GM18858 (cell line): ENCODE data around the gene VPS13C.
A peak's percentile ranks its signal among the peaks of the same experiment; 100 is the strongest.
"Not testable (repeated sequence)": the region's sequence is repeated elsewhere in the genome, so short reads cannot be mapped to it uniquely, and the experiment has no call there.

ENCODE experiments used
- ATAC-seq: cut with Tn5 transposase; IDR thresholded peaks from one replicate; pipeline ENCODE4 v1.9.1; 2021; ENCODE audit not compliant: unreplicated experiment

VPS13C gene

GRCh38 chr15:62050115-62050514 lies 10.1 kb downstream of the VPS13C start:
- no peak for ATAC-seq

DNA sequence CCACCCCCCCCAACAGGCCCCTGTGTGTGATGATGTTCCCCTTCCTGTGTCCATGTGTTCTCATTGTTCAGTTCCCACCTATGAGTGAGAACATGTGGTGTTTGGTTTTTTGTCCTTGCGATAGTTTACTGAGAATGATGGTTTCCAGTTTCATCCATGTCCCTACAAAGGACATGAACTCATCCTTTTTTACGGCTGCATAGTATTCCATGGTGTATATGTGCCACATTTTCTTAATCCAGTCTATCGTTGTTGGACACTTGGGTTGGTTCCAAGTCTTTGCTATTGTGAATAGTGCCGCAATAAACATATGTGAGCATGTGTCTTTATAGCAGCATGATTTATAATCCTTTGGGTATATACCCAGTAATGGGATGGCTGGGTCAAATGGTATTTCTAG lies 12.0 kb downstream of the VPS13C start:
- ATAC-seq, result not testable (repeated sequence)

DNA sequence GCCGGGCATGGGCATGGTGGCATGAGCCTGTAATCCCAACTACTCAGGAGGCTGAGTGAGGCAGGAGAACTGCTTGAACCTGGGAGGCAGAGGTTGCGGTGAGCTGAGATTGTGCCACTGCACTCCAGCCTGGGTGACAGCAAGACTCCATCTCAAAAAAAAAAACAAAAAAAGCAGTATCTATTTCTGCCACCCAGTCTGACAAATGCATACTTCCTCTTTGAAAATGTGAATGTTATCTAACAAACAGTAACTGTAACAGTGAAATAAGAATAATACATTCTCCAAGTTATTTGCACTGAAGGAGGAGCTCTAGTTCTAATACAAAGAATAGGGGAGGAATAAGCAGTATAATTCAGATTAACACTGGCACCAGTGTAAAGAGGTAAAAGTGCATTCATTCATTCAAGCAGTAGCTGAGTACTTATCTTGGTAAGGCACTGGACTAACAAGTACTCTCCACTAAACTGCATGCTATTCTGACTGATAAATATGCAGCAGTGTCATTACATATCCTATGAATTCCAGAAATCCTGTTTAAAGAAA lies 12.9 kb downstream of the VPS13C start:
- ATAC-seq, result no peak

DNA sequence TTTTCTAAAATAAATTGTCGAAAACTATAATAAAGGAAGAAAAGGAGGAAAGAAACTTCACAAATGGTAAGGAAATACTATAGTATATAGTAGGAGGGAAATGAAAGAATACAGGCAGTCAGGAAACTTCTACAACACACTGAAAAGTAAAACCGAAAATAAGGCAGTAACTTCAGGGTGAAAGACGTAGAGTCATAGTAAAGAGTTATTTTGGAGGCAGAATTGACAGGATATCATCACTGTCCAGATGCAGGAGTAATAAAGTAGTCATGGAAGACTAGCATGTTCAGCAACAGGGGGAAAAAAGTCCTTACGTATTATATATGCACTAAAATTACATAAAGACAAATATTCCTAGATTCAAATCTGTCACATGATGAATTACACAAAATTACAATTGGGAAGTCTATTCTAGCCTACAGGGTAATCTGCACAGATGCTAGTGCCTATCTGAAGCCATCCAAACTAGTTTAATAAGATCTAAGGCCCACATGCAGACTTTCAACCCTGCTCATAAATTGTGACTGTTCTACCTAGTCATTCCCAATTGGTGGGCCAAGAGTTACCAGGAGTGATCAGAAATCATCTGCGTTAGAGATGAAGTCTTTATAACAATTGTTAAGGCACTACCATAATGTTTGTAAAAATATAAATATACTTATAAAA lies 14.0 kb downstream of the VPS13C start:
- peak; percentile 63 for ATAC-seq

GRCh38 chr15:62035256-62035924 lies 24.9 kb downstream of the VPS13C start:
- no peak for ATAC-seq

GRCh38 chr15:62027916-62028315 lies 32.3 kb downstream of the VPS13C start:
- no peak for ATAC-seq

DNA sequence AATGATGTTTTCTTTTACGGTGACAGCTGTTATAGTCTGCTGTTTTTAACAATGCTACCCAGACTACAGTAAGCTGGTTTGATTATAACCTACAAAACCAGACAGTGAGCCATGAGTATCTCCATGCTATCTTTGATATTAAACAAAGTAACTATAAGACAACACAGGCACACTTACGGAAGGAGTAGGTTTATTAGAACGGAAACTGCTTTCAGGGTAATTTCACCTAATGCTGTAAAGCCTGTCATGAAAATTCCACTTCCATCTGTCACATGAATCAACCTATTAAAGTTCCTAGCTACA lies 33.0 kb downstream of the VPS13C start:
- ATAC-seq, result no peak

DNA sequence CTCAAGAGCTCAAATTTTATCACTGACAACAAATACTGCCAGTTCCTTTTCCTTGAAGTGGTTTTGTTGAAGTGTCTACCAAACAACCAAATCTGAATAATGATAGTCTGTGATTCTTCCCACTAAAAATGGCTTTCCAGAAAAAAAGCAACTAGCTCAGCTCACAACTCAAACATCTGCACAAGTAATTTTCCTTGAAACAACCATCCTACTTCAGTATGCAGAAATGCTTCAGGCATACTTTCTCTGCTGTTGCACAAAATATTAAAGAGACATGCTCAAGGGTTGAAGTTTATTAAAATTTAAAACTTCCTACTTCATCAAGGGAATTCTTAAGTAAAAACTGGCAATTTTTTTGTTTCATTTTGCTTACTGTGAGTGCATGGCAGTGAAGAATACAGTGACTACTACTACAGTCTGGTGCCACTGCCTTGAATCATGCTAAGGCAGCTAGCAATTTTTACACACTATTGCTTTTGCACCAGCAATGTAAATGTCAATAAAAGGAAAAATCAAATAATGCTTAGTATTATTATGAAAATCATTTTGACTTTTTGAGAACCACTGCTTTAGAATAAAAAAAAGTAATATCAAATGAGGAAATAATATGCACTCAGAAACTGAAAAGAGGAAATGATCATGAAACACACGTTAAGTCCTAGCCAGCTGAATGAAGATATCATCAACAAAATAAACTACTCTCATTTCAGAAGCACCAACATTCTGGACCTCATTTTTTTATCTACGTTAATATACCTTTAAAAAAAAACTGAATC lies 33.6 kb downstream of the VPS13C start:
- ATAC-seq, result no peak

- ATAC-seq, result no peak
Observed at GRCh38 chr15:62021991-62022600, 38.2 kb downstream of the VPS13C start.

DNA sequence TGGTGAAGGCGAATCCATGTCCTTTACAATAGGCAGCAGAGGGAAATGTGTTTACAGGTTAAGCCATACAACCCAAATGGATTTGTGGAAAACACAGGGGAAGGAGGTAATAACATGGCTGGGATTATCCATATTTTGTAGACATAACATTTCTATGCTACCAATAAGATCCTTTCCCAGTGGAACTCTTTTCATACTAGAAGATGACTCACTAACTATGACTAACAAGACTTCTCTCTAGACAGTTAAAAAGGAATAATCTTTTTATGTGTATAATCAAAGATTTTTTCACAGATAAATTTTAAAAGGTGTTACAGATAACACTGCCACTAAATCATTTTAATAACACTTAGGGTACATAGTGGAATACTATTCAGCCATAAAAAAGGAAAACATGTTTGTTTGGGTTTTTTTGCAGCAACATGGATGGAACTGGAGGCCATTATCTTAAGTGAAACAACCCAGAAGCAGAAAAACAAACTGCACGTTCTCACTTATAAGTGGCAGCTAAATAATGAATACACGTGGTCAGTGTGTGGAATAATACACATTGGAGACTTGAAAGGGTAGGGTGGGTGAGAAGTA lies 39.6 kb downstream of the VPS13C start:
- no peak for ATAC-seq

GRCh38 chr15:62005354-62005753 lies 54.9 kb downstream of the VPS13C start:
- ATAC-seq, result not testable (repeated sequence)

- ATAC-seq, result no peak
Observed at GRCh38 chr15:61997786-61998185, 62.5 kb downstream of the VPS13C start.

DNA sequence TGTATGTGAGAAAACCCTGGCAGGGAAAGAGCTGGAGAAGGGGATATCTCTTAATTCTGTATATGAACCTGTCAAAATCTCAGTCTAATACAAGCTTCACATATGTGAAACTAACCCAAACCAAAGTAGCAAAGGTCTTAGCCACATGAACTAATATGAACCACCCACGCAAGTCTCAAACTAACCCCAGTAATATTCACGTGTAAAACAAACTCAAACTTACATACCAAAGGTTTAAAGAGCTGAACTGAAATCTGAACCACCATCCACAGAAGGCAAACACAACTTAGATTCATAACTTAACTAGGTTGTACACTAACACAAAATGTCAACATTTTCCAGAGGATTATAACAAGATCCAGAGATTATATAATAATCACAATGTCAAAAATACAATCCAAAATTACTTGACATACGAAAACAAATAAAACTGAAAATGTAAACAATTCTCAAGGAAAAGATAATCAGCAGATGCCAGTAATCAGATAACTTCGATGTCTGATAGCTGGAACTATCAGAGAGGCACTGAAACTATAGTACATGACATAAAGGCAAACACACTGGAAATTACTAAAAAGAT lies 64.1 kb downstream of the VPS13C start:
- ATAC-seq, result no peak

DNA sequence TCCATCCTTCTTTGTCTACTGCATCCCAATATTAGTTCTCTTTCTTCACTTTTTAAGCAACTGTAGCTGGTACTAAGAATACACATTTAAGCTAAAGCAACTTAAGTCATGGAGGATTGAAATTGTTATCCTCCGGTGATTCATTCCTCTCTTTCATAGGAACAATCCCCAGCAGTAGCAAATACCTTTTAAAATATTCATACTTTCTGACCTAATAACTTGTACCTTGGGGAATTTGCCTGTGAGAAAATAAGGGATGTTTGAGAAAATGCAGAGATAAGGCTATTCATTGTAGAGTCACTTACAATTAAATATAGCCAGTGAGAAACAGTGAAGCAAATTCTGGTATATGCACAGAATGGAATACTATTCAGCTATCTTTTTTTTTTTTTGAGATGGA lies 66.0 kb downstream of the VPS13C start:
- ATAC-seq, result no peak

DNA sequence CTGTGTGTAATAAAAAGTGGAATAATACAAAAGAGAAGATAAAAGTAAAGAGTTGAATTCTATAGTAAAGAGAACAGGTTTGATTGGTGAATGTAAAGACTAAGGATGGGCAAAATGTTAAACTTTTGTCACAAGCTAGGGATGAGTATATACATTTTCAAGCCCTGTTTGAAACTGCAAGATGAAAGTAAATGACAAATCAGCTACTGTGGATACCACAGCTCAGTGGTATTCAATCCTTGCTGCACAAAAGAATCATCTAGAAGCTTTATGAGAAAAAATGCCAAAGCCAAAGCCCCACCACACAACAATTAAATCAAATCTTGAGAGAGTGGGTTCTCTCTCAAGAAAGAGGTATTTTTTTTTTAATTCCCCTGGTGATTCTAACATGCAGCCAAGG lies 67.7 kb downstream of the VPS13C start:
- no peak for ATAC-seq

DNA sequence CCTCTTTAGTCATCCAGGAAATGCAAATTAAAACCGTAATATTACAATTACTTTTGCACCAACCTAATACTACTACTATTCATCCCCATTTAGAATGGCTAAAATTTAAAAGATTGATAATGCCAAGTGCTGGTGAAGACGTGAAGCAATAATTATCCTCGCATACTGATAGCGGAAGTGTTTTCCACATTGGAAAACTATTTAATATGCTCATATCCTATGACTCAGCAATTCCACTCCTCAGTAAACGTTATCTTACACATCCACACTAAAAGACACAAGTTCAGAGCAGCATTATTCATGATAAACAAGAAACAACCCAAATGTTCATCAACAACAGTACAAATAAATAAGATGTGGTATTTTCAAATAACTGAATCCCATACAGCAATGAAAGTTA lies 70.6 kb downstream of the VPS13C start:
- no peak for ATAC-seq

GRCh38 chr15:61987824-61988223 lies 72.4 kb downstream of the VPS13C start:
- ATAC-seq, result no peak

DNA sequence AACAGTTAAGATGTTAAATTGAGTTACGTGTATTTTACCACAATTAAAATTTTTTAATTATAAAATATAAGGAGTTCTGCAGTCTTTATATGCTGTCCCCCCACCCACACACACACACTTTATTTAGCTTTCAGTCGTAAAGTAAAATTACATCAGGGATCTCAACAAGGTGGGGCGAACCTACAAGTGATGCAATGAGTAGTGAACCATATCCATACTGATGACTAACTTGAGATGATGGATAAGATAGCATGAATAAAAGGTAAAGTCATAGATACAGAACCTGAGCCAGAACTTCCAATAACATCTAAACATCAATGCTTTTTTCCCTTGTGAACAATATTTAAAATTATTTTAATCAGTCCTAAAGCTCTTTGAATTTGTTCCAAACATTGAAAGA lies 77.2 kb downstream of the VPS13C start:
- ATAC-seq, result no peak

- ATAC-seq, result no peak
Observed at GRCh38 chr15:61978225-61978624, 82.0 kb downstream of the VPS13C start.

DNA sequence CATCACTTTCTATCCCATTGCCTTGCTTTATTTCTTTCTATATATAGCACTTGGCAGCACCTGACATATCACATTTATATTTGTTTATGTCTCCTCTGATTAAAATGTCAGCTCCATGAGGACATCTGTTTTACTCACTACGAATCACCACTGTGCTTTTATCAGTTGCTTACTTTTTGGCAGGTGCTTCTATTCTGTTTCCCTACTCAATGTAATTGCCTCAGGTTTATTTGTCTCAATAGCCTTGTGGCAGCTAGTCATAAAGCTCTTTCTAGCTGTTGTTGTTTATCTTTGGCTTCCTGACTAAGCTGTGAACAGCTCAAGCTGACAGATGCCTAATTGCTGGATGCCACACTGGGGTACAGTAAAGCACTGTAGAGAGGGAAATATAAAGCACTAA lies 85.5 kb downstream of the VPS13C start:
- ATAC-seq, result no peak

DNA sequence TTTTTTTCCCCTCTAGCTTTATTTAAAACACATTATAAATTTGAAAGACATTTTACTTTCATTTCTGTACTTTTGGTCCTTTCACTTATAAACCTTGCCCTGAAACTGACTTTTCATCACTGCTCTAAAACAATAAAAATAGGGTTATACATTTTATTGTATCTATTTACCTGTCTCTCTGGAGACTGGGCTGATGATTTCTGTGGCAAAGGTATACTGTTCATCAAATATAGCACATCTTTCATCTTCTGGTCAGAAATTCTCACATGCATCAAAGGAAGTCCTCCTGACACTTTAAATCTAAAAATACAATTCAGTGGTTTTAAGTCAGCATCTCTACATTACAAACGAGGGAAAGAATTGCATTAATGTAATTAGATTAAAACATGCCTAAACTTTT lies 86.1 kb downstream of the VPS13C start:
- ATAC-seq, result no peak
